HG03571 (cell line): ENCODE measurements around the gene FASLG.
"Not testable (repeated sequence)": the region's sequence is repeated elsewhere in the genome, so short reads cannot be mapped to it uniquely, and the experiment has no call there.

Experiments used
- ATAC-seq: cut with Tn5 transposase; IDR thresholded peaks from one replicate; pipeline ENCODE4 v1.9.1; 2021; ENCODE audit not compliant: unreplicated experiment

FASLG gene, protein sequence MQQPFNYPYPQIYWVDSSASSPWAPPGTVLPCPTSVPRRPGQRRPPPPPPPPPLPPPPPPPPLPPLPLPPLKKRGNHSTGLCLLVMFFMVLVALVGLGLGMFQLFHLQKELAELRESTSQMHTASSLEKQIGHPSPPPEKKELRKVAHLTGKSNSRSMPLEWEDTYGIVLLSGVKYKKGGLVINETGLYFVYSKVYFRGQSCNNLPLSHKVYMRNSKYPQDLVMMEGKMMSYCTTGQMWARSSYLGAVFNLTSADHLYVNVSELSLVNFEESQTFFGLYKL

GRCh38 chr1:172658871-172659453, at the start of gene FASLG:
Gene FASLG (plus strand): TSS chr1:172659103. CDS start chr1:172659202, 99 bp downstream.
- ATAC-seq = no peak

- no peak for ATAC-seq
Observed at GRCh38 chr1:172609528-172609927, 49.4 kb upstream of the FASLG start.

- ATAC-seq = no peak
Observed at GRCh38 chr1:172612478-172612877, 46.4 kb upstream of the FASLG start.

- ATAC-seq = no peak
Observed at GRCh38 chr1:172613294-172613693, 45.6 kb upstream of the FASLG start.

DNA sequence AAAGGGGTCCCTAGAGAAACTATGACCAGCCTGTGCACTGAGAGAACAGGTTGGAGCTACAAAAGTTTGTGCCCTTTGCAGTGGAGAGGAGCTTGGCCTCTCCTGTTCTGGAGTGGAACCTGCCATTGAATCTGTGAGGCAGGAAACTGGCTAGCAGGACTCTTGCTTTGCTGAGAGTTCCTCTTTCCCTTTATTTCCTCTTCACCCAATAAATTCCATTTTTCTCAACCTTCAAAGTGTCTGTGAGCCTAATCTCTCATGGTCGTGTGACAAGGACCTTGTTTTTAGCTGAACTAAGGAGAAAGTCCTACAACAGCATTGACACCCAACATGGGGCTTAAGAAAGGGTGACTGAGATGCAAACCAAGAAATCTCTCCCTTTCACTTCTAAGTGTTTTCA, 42.7 kb upstream of the FASLG start:
- ATAC-seq = no peak

- no peak for ATAC-seq
Observed at GRCh38 chr1:172616636-172617035, 42.3 kb upstream of the FASLG start.

- ATAC-seq = not testable (repeated sequence)
Observed at GRCh38 chr1:172620603-172621002, 38.3 kb upstream of the FASLG start.

GRCh38 chr1:172622541-172622940, 36.4 kb upstream of the FASLG start:
- ATAC-seq = no peak

GRCh38 chr1:172623748-172624147, 35.2 kb upstream of the FASLG start:
- no peak for ATAC-seq

GRCh38 chr1:172626845-172627244, 32.1 kb upstream of the FASLG start:
- no peak for ATAC-seq

DNA sequence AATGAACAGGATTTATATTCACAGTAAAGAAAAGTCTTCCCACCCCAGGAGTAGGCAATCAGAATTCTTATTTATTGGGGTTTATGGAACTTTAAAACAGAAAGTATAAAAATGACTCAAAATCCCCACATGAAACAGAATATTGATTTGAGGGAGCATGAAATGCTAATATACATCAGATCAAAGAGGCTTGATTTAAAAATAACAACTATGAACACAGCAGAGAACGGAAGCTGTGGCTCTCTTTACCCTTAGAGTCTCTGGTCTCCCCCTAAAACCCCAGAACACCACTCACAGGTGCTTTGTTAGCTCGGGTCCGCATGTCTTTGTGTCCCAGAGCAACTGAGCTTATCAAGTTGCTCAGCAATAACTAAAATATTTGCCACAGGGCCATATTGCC, 31.2 kb upstream of the FASLG start:
- ATAC-seq = no peak

DNA sequence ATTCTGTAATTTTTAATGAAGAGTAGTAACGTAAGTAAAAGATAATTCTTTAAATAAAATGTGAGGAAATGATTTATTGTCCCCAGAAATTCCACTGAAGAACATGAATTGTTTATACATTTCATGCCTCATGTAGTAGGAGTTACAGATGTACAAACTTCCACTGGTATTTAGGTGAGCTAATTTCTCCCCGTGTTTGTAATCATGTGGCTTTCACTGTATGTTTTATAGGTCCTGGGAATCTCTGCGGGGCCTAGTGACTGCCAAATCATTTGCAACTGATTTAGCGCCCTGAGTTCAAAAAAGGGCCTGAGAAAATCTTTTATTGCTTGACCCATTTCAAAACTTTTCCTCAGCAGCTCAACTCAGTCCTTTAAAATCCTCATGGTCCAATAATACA, 30.5 kb upstream of the FASLG start:
- ATAC-seq = no peak

- ATAC-seq = no peak
Observed at GRCh38 chr1:172629170-172629569, 29.7 kb upstream of the FASLG start.

GRCh38 chr1:172629638-172630037, 29.3 kb upstream of the FASLG start:
- ATAC-seq = no peak

DNA sequence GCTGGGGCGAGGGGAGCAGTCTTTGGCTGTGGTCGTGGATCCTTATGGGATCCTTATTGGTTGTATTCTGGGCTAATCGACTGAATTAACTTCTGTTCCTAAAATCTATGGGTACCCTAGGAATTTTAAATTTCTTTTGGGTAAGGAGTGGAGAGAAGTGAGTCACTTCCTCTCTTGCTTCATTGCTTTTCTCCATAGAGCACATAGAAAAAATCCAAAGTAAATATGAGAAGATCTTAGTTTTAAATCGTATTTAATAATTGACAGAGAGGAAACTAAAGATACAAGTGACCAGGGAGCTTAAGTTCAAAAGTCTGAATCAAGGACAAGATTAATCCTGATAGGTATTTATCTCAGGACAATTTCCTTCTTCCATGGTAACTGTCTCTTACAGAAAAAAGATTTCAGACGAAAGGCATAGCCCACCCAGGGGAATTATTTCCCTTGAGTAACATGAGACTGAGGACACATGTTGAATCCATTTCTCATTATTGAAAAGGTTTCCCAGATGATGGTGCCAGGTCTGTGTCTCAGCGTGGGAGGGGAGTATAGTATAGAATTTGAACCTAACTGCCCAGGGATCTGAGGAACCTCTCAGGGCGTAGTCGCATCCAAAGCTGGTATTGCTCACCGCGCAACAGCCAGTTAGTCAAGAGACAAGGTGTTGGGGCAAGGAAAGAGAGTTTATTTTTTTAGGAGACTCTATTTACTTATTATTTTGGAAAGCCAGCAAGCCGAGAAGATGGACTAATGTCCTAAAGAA, 28.7 kb upstream of the FASLG start:
- ATAC-seq = no peak

DNA sequence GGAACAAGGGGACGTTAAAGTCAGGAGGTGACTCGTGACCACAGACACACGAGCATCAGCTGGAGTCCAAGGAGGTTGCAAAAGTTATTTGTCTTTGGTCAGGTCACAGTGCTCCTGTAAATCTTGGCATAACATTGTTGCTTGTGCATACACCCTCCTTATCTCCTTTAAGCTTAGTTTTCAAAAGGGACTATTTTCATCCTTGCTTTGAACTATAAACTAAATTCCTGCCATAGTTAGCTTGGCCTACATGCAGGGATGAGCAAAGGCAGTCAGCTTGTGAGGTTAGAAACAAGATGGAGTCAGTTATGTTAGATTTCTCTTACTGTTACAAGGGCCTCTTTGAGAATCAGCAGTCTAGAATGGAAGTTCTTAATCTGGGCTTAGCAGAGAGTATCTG, 28.0 kb upstream of the FASLG start:
- no peak for ATAC-seq

- ATAC-seq = no peak
Observed at GRCh38 chr1:172637522-172637921, 21.4 kb upstream of the FASLG start.

- no peak for ATAC-seq
Observed at GRCh38 chr1:172638249-172638648, 20.7 kb upstream of the FASLG start.

DNA sequence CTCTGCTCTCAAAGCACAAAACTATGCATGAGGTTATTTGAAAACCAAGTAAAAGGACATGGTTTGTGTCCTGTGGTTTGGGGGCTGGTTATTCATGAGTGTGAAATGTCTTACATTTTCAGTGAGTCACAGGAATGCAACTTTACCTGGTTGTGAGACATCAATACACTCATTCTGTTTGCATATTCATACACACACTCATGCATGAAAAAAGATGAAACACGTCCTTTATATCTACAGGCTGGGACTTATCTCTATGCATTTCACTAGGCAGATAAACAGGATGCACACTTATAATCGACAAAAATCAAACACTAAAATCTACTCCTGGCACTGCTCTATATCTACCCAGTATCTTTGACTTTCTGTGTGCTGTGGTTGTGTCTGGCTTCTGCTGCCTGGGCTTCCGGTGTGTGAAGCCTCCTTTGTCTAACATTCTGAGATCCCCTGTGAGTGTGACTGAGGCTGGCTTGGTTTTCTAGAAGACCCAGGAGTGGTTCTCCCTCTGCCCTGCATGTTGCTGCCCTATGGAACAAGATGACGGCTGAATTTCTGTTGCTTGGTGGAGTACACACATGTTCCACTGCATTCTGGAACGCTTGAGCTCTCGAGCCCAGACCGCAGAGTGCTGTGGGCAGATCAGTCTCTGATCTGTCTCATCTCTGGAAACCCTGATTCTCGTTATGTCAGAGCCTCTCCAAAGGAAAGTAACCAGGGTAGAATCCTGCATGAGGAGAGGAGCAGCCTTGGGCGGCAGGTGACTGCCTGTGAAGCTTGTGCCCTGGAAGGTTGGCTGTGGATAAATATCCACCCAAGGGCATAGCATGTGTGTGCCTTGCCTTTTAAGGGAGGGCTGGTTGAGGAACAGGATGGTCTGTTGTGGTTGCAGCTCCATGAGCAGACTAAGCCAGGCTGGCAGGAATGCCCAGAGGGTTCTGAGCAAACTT, 19.7 kb upstream of the FASLG start:
- peak; percentile 60 for ATAC-seq

DNA sequence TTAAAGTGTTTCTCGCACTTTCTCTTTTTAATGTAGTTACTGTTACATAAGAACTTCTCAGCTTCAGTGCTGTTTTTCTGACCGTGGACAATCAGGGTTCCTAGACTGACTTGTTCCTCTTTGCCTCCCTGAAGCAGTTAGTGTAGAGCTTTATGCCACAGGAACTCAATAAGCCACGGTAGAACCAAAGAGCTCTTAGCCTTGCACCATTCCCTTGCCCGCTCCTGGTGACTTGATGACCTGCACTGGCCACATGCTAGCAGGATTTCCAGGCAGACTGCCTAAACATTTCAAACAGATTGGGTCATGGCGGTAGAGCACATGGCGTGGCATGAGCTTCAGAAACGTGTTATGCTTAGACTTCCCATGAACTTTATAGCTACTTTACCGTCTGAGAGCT, 18.8 kb upstream of the FASLG start:
- no peak for ATAC-seq

DNA sequence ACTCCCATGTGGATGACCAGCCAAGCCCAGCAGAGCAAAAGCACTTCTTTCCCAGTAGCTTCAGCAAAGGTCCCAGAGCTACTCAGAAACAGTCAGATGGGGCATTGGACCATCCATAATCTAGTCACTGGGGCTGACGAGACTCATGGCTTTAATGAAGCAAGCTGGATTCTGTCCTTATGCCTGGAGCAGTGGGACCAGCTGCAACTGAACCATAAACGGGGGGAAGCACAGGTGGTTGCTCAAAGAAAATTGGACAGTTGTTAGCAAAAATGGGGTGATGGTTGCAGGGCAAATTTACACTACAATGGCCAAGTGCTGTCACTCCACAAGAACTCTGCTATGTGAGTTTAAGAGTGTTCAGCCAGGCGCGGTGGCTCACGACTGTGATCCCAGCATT, 17.4 kb upstream of the FASLG start:
- ATAC-seq = no peak
